H1 (cell line): ENCODE measurements around the gene NYAP2. TPM values are rescaled to one million over a fixed set of nuclear protein-coding genes. Genes with fewer than 3 reads are reported as not detected.

Experiments
- CTCF ChIA-PET: fragments of 300-600 bp; sonication (Branson Sonifier 250); formaldehyde crosslinking; loops from one replicate; lab custom pipeline; 2021; ENCODE audit not compliant: partially characterized antibody; lab: Charles Lee
- POLR2A ChIA-PET: fragments of 300-600 bp; sonication (Branson Sonifier 250); formaldehyde crosslinking; loops from one replicate; lab custom pipeline; 2021; ENCODE audit warnings: inconsistent platforms; ENCODE audit not compliant: partially characterized antibody; lab: Charles Lee
- DNase-seq, 2 experiments: peaks; one replicate each; pipeline versions ENCODE4 v3.0.0 to v3.0.0-alpha.2; 2010 to 2022; ENCODE audit warnings: low spot score in 2 of 2, low read depth in 1 of 2, mixed read lengths in 1 of 2
- FAIRE-seq: peaks from 2 replicates; lab custom pipeline; 2011; peaks lifted over from hg19 to GRCh38; lab: Jason Lieb, UNC
- H2AFZ ChIP-seq: 2 replicates; pipeline ENCODE4 v1.8.1; 2012; ENCODE audit warnings: low read length, inconsistent platforms
- H2AK5ac ChIP-seq: 2 replicates; pipeline ENCODE4 v1.6.1; 2013; ENCODE audit warnings: low read depth, low read length
- H2BK120ac ChIP-seq: replicated peaks from 2 replicates; pipeline ENCODE3; 2013; ENCODE audit warnings: low read depth, low read length, inconsistent platforms
- H2BK12ac ChIP-seq: 2 replicates; pipeline ENCODE4 v1.6.1; 2013; ENCODE audit warnings: low read depth, low read length
- H2BK15ac ChIP-seq: 2 replicates; pipeline ENCODE4 v1.6.1; 2013; ENCODE audit warnings: low read length
- H2BK20ac ChIP-seq: 2 replicates; pipeline ENCODE4 v1.6.1; 2013; ENCODE audit warnings: low read length
- H2BK5ac ChIP-seq: 2 replicates; pipeline ENCODE4 v1.6.1; 2013; ENCODE audit warnings: low read depth, low read length
- H3K14ac ChIP-seq: 2 replicates; pipeline ENCODE4 v1.6.1; 2013; ENCODE audit warnings: inconsistent platforms; ENCODE audit not compliant: insufficient read length
- H3K18ac ChIP-seq: 2 replicates; pipeline ENCODE4 v1.6.1; 2013; ENCODE audit warnings: low read length; ENCODE audit errors: extremely low read depth
- H3K23ac ChIP-seq: 2 replicates; pipeline ENCODE4 v1.6.1; 2013; ENCODE audit warnings: inconsistent platforms; ENCODE audit not compliant: insufficient read length
- H3K23me2 ChIP-seq: 2 replicates; pipeline ENCODE4 v1.6.1; 2013; ENCODE audit warnings: low read depth, low read length
- H3K27ac ChIP-seq: 2 replicates; pipeline ENCODE4 v1.6.1; 2011; ENCODE audit warnings: low read depth, low read length, inconsistent platforms
- H3K27me3 ChIP-seq, 4 experiments: replicated peaks in 1 of 4; 1 replicate in 1 of 4; 2 replicates in 3 of 4; pipeline versions ENCODE4 v1.6.1 to v1.8.1; 2011 to 2013; ENCODE audit warnings: low read length in 3 of 4, mild to moderate bottlenecking in 3 of 4, inconsistent platforms in 2 of 4, mixed read lengths in 2 of 4, moderate library complexity in 1 of 4; ENCODE audit not compliant: control insufficient read depth in 3 of 4, insufficient read depth in 3 of 4; ENCODE audit errors: extremely low read depth in 1 of 4
- H3K36me3 ChIP-seq, 4 experiments: 2 replicates each; pipeline versions ENCODE4 v1.6.1 to v1.8.1; 2011 to 2013; ENCODE audit warnings: mild to moderate bottlenecking in 4 of 4, low read length in 3 of 4, moderate library complexity in 2 of 4, control low read depth in 1 of 4, inconsistent platforms in 1 of 4; ENCODE audit not compliant: insufficient read depth in 4 of 4, control insufficient read depth in 2 of 4
- H3K4ac ChIP-seq: replicated peaks from 2 replicates; pipeline ENCODE3; 2013; ENCODE audit warnings: low read length, low read depth, mixed read lengths, inconsistent platforms; ENCODE audit not compliant: insufficient read length
- H3K4me1 ChIP-seq, 4 experiments: replicated peaks in 1 of 4; 1 replicate in 1 of 4; 2 replicates in 3 of 4; pipeline versions ENCODE4 v1.6.1 to v1.8.1; 2011 to 2013; ENCODE audit warnings: low read length in 3 of 4, inconsistent platforms in 2 of 4, mixed read lengths in 1 of 4; ENCODE audit not compliant: insufficient read depth in 4 of 4, control insufficient read depth in 3 of 4
- H3K4me2 ChIP-seq, 2 experiments: 2 replicates each; pipeline versions ENCODE4 v1.6.1 to v1.8.1; 2011 to 2013; ENCODE audit warnings: low read depth in 2 of 2, low read length in 2 of 2, control low read depth in 1 of 2, inconsistent platforms in 1 of 2, mild to moderate bottlenecking in 1 of 2; ENCODE audit not compliant: insufficient read depth in 1 of 2
- H3K4me3 ChIP-seq, 4 experiments: fragments of 200-600, 300-600 bp in 1 of 4; sonication (generic), shearing (Covaris generic), sonication (Bioruptor Twin) in 1 of 4; 2 replicates each; pipeline versions ENCODE4 v1.5.1 to v1.8.1; 2011 to 2016; ENCODE audit warnings: low read length in 4 of 4, low read depth in 3 of 4, control low read depth in 2 of 4, inconsistent platforms in 2 of 4, mild to moderate bottlenecking in 2 of 4, mixed read lengths in 1 of 4, moderate library complexity in 1 of 4; ENCODE audit not compliant: insufficient read depth in 2 of 4; ENCODE audit errors: extremely low read depth in 1 of 4
- H3K56ac ChIP-seq: replicated peaks from 2 replicates; pipeline ENCODE3; 2013; ENCODE audit warnings: low read depth, mild to moderate bottlenecking, mixed read lengths, low read length, inconsistent platforms; ENCODE audit not compliant: insufficient read length
- H3K79me1 ChIP-seq: 2 replicates; pipeline ENCODE4 v1.6.1; 2013; ENCODE audit warnings: low read depth, low read length, control low read depth
- H3K79me2 ChIP-seq, 2 experiments: 2 replicates each; pipeline versions ENCODE4 v1.6.1 to v1.8.1; 2012 to 2013; ENCODE audit warnings: low read length in 2 of 2, mild to moderate bottlenecking in 2 of 2, inconsistent platforms in 1 of 2; ENCODE audit not compliant: insufficient read depth in 2 of 2, control insufficient read depth in 1 of 2
- H3K9ac ChIP-seq, 4 experiments: replicated peaks in 1 of 4; 1 replicate in 1 of 4; 2 replicates in 3 of 4; pipeline versions ENCODE4 v1.6.1 to v1.8.1; 2011 to 2013; ENCODE audit warnings: low read depth in 3 of 4, low read length in 3 of 4, control low read depth in 2 of 4, mild to moderate bottlenecking in 2 of 4, moderate library complexity in 2 of 4, inconsistent platforms in 1 of 4; ENCODE audit errors: extremely low read depth in 1 of 4
- H3K9me3 ChIP-seq, 2 experiments: 2 replicates each; pipeline versions ENCODE4 v1.6.1 to v1.8.1; 2012 to 2013; ENCODE audit warnings: mild to moderate bottlenecking in 2 of 2, moderate library complexity in 2 of 2, control low read depth in 1 of 2, inconsistent platforms in 1 of 2, low read depth in 1 of 2, low read length in 1 of 2, mixed read lengths in 1 of 2; ENCODE audit not compliant: insufficient read depth in 2 of 2
- H4K20me1 ChIP-seq, 2 experiments: replicated peaks in 1 of 2; 2 replicates each; pipeline versions ENCODE3 to v1.8.1; 2011 to 2013; ENCODE audit warnings: inconsistent platforms in 2 of 2, low read length in 2 of 2, mild to moderate bottlenecking in 1 of 2; ENCODE audit not compliant: insufficient read depth in 2 of 2, control insufficient read depth in 1 of 2
- H4K5ac ChIP-seq: 2 replicates; pipeline ENCODE4 v1.6.1; 2013; ENCODE audit warnings: low read length, low read depth, mixed read lengths, inconsistent platforms; ENCODE audit not compliant: insufficient read length
- H4K8ac ChIP-seq: 2 replicates; pipeline ENCODE4 v1.8.0; 2013; ENCODE audit warnings: mild to moderate bottlenecking, moderate library complexity, low read length, inconsistent platforms; ENCODE audit not compliant: insufficient read depth; ENCODE audit errors: extremely low read depth
- H4K91ac ChIP-seq: replicated peaks from 2 replicates; pipeline ENCODE3; 2013; ENCODE audit warnings: low read length, mixed read lengths, inconsistent platforms; ENCODE audit not compliant: insufficient read length
- BCL11A ChIP-seq, 2 experiments: IDR thresholded peaks; one replicate each; pipeline ENCODE4 v1.6.1; 2011; ENCODE audit warnings: low read depth in 2 of 2, low read length in 2 of 2, mild to moderate bottlenecking in 2 of 2
- WGBS, 2 experiments: shearing (Covaris generic) in 1 of 2; methylation state at CpG; one replicate each; pipeline versions ENCODE4 v1.1.6 to v1.1.7; 2013 to 2015; ENCODE audit warnings: low lambda C conversion rate in 2 of 2, mixed read lengths in 2 of 2, inconsistent platforms in 1 of 2, low coverage in 1 of 2, missing lambda C conversion rate in 1 of 2; ENCODE audit not compliant: insufficient replicate concordance in 2 of 2, insufficient coverage in 1 of 2, insufficient read length in 1 of 2; ENCODE audit errors: extremely low coverage in 1 of 2, missing lambda C conversion rate in 1 of 2; 5-methylcytosine and 5-hydroxymethylcytosine counted together
- polyA plus RNA-seq, 7 experiments: library from polyadenylated mRNA; depleted of rRNA in 3 of 7; stranded (reverse) in 5 of 7; unstranded in 2 of 7; fragments of >200 nt in 5 of 7; fragments of 200-250 nt in 2 of 7; gene quantifications; 1 replicate in 5 of 7; 2 replicates in 1 of 7; 4 replicates in 1 of 7; pipeline versions ENCODE4 v1.2.1 to v1.2.3, GENCODE V29; 2011 to 2013; ENCODE audit warnings: missing spikeins in 2 of 7, mixed read lengths in 2 of 7
- total RNA-seq: library from RNA; stranded (reverse); fragmentation: NEBNext Ultra II Directional; extraction: Animal tissue kit (Norgen Biotek cat#: 25700); gene quantifications from 2 replicates; pipeline ENCODE4 v1.2.1, GENCODE V29; 2021

NYAP2 gene
- total and polyA plus RNA-seq, 2 of the 8 experiments (the other 6 are each of a cell fraction or from before 2014, with no cell fraction given), result not detected

- Histone ChIP-seq H3K27ac (no peak overlapping the region), H2BK120ac (no peak overlapping the region), H3K4me3 (no peak overlapping the region), H3K9ac (no peak overlapping the region), H3K18ac (no peak overlapping the region), H3K4me1 (no peaks in the 10 kb centered on the region), H2BK5ac (no peak overlapping the region), H2AFZ (no peak overlapping the region), H2AK5ac (no peak overlapping the region), H2BK12ac (no peak overlapping the region), H3K9me3 (no peaks in the 10 kb centered on the region), H4K8ac (no peak overlapping the region), H4K5ac (no peak overlapping the region), H3K27me3 (no peaks in the 10 kb centered on the region), H4K91ac (no peak overlapping the region), H3K79me2 (no peaks in the 10 kb centered on the region), H3K79me1 (no peaks in the 10 kb centered on the region), H3K23ac (no peak overlapping the region), H3K56ac (no peak overlapping the region), H3K4me2 (no peak overlapping the region), H2BK15ac (no peak overlapping the region), H4K20me1 (no peaks in the 10 kb centered on the region), H3K14ac (no peak overlapping the region), H3K4ac (no peak overlapping the region), H2BK20ac (no peak overlapping the region), H3K23me2 (no peaks in the 10 kb centered on the region), H3K36me3 (no peaks in the 10 kb centered on the region)
- TF ChIP-seq BCL11A (IDR thresholded peaks at IDR 0.05; ENCODE audit: low read depth in 2 of 2, low read length in 2 of 2), result no peak
- 91% methylated on average over 2 of the region's 2 CpGs; no CpG with 5 or more reads in 1 of the 2 experiments for WGBS, 2 experiments
- CTCF ChIA-PET, result interaction anchor here (0.6 to 1.1 kb wide), 3 partner anchors 262 to 1200 kb away, joined by 3 to 5 read pairs (median 4); no protein-coding TSS in a partner anchor
- DNase-seq (no peak), FAIRE-seq (no peak)
- POLR2A ChIA-PET, result no interaction called here
Measured at GRCh38 chr2:225398372-225398771, 1.1 kb upstream of the NYAP2 start.
